IMR-90 (cell line): ENCODE data around the gene SDC3. TPM values are rescaled to one million over a fixed set of nuclear protein-coding genes. Genes with fewer than 3 reads are reported as not detected.

ENCODE experiments used
- ATAC-seq: fragments of 200-7000 bp; cut with Tn5 transposase; 2 replicates; pipeline ENCODE4 v1.9.1; 2020; ENCODE audit warnings: low read depth, mild to moderate bottlenecking, moderate library complexity
- BruUV-seq: library from RNA; stranded (reverse); fragments of 400-500 nt; replicated peaks from 2 replicates; lab custom pipeline; 2021; lab: Mats Ljungman, UMichigan
- CTCF ChIA-PET: fragments of 300-600 bp; formaldehyde crosslinking; extraction: SDS; loops from one replicate; lab custom pipeline; 2021; ENCODE audit warnings: antibody characterized with exemption; lab: Yijun Ruan, JAX
- POLR2A ChIA-PET: fragments of 300-600 bp; sonication (Branson Sonifier 250); formaldehyde crosslinking; loops from one replicate; lab custom pipeline; 2022; ENCODE audit warnings: antibody characterized with exemption; ENCODE audit not compliant: unreplicated experiment; lab: Charles Lee
- DNase-seq: peaks from one replicate; pipeline ENCODE4 v3.0.0; 2013
- H2AFZ ChIP-seq: replicated peaks from 2 replicates; pipeline ENCODE3; 2013; ENCODE audit warnings: low read length, mild to moderate bottlenecking; ENCODE audit not compliant: poor library complexity
- H2AK5ac ChIP-seq: 2 replicates; pipeline ENCODE4 v1.6.1; 2013; ENCODE audit warnings: low read depth, low read length, inconsistent platforms
- H2AK9ac ChIP-seq: replicated peaks from 2 replicates; pipeline ENCODE3; 2013; ENCODE audit warnings: mild to moderate bottlenecking, low read depth, low read length, moderate library complexity; ENCODE audit not compliant: poor library complexity
- H2BK120ac ChIP-seq: 2 replicates; pipeline ENCODE4 v1.6.1; 2013; ENCODE audit warnings: low read depth, low read length, inconsistent platforms
- H2BK15ac ChIP-seq: 3 replicates; pipeline ENCODE4 v1.6.1; 2013; ENCODE audit warnings: low read depth, low read length, inconsistent platforms
- H2BK20ac ChIP-seq: 2 replicates; pipeline ENCODE4 v1.6.1; 2013; ENCODE audit warnings: low read depth, mild to moderate bottlenecking, inconsistent platforms, low read length, moderate library complexity
- H2BK5ac ChIP-seq: 2 replicates; pipeline ENCODE4 v1.6.1; 2013; ENCODE audit warnings: mild to moderate bottlenecking, low read depth, low read length, inconsistent platforms; ENCODE audit not compliant: poor library complexity, severe bottlenecking
- H3K14ac ChIP-seq: replicated peaks from 2 replicates; pipeline ENCODE4 v1.6.1; 2013; ENCODE audit warnings: low read depth, low read length, inconsistent platforms
- H3K18ac ChIP-seq: 2 replicates; pipeline ENCODE4 v1.6.1; 2013; ENCODE audit warnings: low read depth, low read length, control low read depth
- H3K23ac ChIP-seq: 2 replicates; pipeline ENCODE4 v1.6.1; 2013; ENCODE audit warnings: low read depth, low read length, inconsistent platforms
- H3K27ac ChIP-seq: 2 replicates; pipeline ENCODE4 v1.5.1; 2013; ENCODE audit warnings: mild to moderate bottlenecking, control low read depth, low read length; ENCODE audit not compliant: insufficient read depth
- H3K27me3 ChIP-seq: 2 replicates; pipeline ENCODE4 v1.6.1; 2013; ENCODE audit warnings: low read length; ENCODE audit not compliant: control insufficient read depth, insufficient read depth
- H3K36me3 ChIP-seq: 2 replicates; pipeline ENCODE4 v1.6.1; 2013; ENCODE audit warnings: low read length, mixed read lengths; ENCODE audit not compliant: control insufficient read depth, insufficient read depth
- H3K4ac ChIP-seq: 2 replicates; pipeline ENCODE4 v1.6.1; 2013; ENCODE audit warnings: low read depth, low read length, inconsistent platforms
- H3K4me1 ChIP-seq: 2 replicates; pipeline ENCODE4 v1.6.1; 2013; ENCODE audit warnings: low read length, mixed read lengths; ENCODE audit not compliant: control insufficient read depth, insufficient read depth
- H3K4me2 ChIP-seq: 2 replicates; pipeline ENCODE4 v1.6.1; 2013; ENCODE audit warnings: low read depth, mild to moderate bottlenecking, control low read depth, low read length, moderate library complexity
- H3K4me3 ChIP-seq: 2 replicates; pipeline ENCODE4 v1.5.1; 2013; ENCODE audit warnings: low read depth, mild to moderate bottlenecking, control low read depth, low read length, moderate library complexity; ENCODE audit not compliant: insufficient read depth
- H3K56ac ChIP-seq: 2 replicates; pipeline ENCODE4 v1.6.1; 2013; ENCODE audit warnings: low read length, inconsistent platforms; ENCODE audit not compliant: insufficient read depth; ENCODE audit errors: extremely low read depth
- H3K79me1 ChIP-seq, 2 experiments: 2 replicates each; pipeline ENCODE4 v1.6.1; 2013; ENCODE audit warnings: low read length in 2 of 2, inconsistent platforms in 1 of 2, low read depth in 1 of 2
- H3K9ac ChIP-seq: 2 replicates; pipeline ENCODE4 v1.6.1; 2013; ENCODE audit warnings: low read depth, low read length, control low read depth
- H3K9me1 ChIP-seq: 2 replicates; pipeline ENCODE4 v1.6.1; 2013; ENCODE audit warnings: low read length, inconsistent platforms; ENCODE audit not compliant: insufficient read depth
- H3K9me3 ChIP-seq: 2 replicates; pipeline ENCODE4 v1.6.1; 2013; ENCODE audit warnings: low read length; ENCODE audit not compliant: control insufficient read depth, insufficient read depth
- H4K20me1 ChIP-seq: 2 replicates; pipeline ENCODE4 v1.6.1; 2013; ENCODE audit warnings: low read length, inconsistent platforms; ENCODE audit not compliant: insufficient read depth
- H4K5ac ChIP-seq: 2 replicates; pipeline ENCODE4 v1.6.1; 2013; ENCODE audit warnings: mild to moderate bottlenecking, low read depth, low read length, control low read depth
- H4K8ac ChIP-seq, 2 experiments: 2 replicates each; pipeline ENCODE4 v1.6.1; 2013; ENCODE audit warnings: low read depth in 2 of 2, low read length in 2 of 2, control low read depth in 1 of 2, inconsistent platforms in 1 of 2
- H4K91ac ChIP-seq: 2 replicates; pipeline ENCODE4 v1.6.1; 2013; ENCODE audit warnings: low read depth, low read length, inconsistent platforms; ENCODE audit not compliant: insufficient read depth
- NFE2L2 ChIP-seq: fragments of 150-350 bp; IDR thresholded peaks from 2 replicates; pipeline ENCODE4 v1.6.1; 2016; ENCODE audit warnings: low read depth, mild to moderate bottlenecking, low read length
- POLR2A ChIP-seq: IDR thresholded peaks from 2 replicates; pipeline ENCODE4 v1.6.1; 2012; ENCODE audit warnings: mild to moderate bottlenecking, low read depth, low read length
- WGBS, 2 experiments: methylation state at CpG; one replicate each; pipeline versions ENCODE4 v1.1.5 to v1.1.7; 2013; ENCODE audit warnings: missing lambda C conversion rate in 2 of 2; ENCODE audit not compliant: insufficient read length in 1 of 2; ENCODE audit errors: extremely low coverage in 2 of 2; 5-methylcytosine and 5-hydroxymethylcytosine counted together
- dilution Hi-C: fragments of 300-500 bp; cut with HindIII; formaldehyde crosslinking; loops from one replicate; pipeline ENCODE4 v1.14.3; 2018; ENCODE audit warnings: low sequenced_read_pairs; ENCODE audit not compliant: unreplicated experiment
- in situ Hi-C: fragments of 300-500 bp; cut with MboI; formaldehyde crosslinking; loops from 3 replicates; pipeline ENCODE4 v1.14.3; 2019; ENCODE audit warnings: low sequenced_read_pairs, inconsistent platforms, mixed read lengths
- intact Hi-C: fragments of 100-400 bp; cut with micrococcal nuclease; formaldehyde crosslinking; loops from 2 replicates; pipeline ENCODE4 v1.10.0; 2022
- polyA plus RNA-seq, 3 experiments: library from polyadenylated mRNA; depleted of rRNA; stranded (reverse); fragments of >200 nt; gene quantifications; 2 replicates each; pipeline ENCODE4 v1.2.3, GENCODE V29; 2012; ENCODE audit warnings: low replicate concordance in 1 of 3
- total RNA-seq: library from RNA; depleted of rRNA; stranded (reverse); fragments of >200 nt; gene quantifications from 2 replicates; pipeline ENCODE4 v1.2.3, GENCODE V29; 2012
- TF ChIP-seq, protein P1 (sequence below): fragments of 150-350 bp; IDR thresholded peaks from 2 replicates; pipeline ENCODE4 v1.6.1; 2016; ENCODE audit warnings: low read depth, mild to moderate bottlenecking, low read length, moderate library complexity, borderline replicate concordance

SDC3 gene
- total and polyA plus RNA-seq, 2 of the 4 experiments (the other 2 are of a cell fraction): 13.1 to 71.5 TPM

DNA sequence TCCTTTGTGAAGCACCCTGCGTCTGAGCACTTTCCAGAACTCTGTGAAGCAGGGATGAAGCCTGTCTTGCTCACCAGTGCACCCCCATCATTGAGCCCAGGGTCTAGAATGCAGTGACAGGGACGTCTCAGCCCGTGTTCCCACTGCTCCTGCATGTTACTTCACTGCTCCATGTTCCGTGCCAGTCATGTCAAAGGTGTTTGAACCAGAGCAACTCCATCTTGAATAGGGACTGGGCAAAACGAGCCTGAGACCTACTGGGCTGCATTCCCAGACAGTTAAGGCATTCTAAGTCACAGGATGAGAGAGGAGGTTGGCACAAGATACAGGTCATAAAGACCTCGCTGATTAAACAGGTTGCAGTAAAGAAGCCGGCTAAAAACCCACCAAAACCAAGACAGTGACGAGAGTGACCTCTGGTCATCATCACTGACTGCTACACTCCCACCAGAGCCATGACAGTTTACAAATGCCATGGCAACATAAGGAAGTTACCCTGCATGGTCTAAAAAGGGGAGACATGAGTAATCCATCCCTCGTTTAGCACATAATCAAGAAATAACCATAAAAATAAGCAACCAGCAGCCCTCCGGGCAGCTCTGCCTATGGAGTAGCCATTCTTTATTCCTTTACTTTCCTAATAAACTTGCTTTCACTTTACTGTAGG, 63.2 kb downstream of the SDC3 start:
- Histone ChIP-seq H2AK9ac (no peak overlapping the region), H3K27ac (no peak overlapping the region), H3K9me1 (peaks cover 6% of the 10 kb centered on the region; the same call in 1 of the 2 replicates), H3K4me1 (peaks cover 4% of the 10 kb centered on the region; the same call in 1 of the 2 replicates), H4K8ac (no peak overlapping the region), H3K4me2 (no peak overlapping the region), H4K91ac (no peak overlapping the region), H3K9ac (no peak overlapping the region), H3K18ac (no peak overlapping the region), H4K5ac (no peak overlapping the region), H3K23ac (peak overlapping the region; percentile 20), H2AK5ac (no peak overlapping the region), H3K56ac (no peak overlapping the region), H3K9me3 (no peaks in the 10 kb centered on the region), H3K36me3 (no peaks in the 10 kb centered on the region), H2BK15ac (no peak overlapping the region), H2BK5ac (no peak overlapping the region), H3K4me3 (no peak overlapping the region), H4K20me1 (no peaks in the 10 kb centered on the region), H2AFZ (no peak overlapping the region), H3K79me1 (no peaks in the 10 kb centered on the region), H3K14ac (no peak overlapping the region), H3K4ac (no peak overlapping the region), H3K27me3 (peaks cover 29% of the 10 kb centered on the region), H2BK120ac (no peak overlapping the region), H2BK20ac (no peak overlapping the region)
- DNase-seq (peak; percentile 15), ATAC-seq (no peak; the same call in 1 of the 2 replicates)
- TF ChIP-seq NFE2L2: no peak
- TF ChIP-seq POLR2A: no peak
- TF ChIP-seq, protein P1, sequence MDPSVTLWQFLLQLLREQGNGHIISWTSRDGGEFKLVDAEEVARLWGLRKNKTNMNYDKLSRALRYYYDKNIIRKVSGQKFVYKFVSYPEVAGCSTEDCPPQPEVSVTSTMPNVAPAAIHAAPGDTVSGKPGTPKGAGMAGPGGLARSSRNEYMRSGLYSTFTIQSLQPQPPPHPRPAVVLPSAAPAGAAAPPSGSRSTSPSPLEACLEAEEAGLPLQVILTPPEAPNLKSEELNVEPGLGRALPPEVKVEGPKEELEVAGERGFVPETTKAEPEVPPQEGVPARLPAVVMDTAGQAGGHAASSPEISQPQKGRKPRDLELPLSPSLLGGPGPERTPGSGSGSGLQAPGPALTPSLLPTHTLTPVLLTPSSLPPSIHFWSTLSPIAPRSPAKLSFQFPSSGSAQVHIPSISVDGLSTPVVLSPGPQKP: no peak
- in situ Hi-C loops: no loop called here
- BruUV-seq: no TSS peak
- WGBS, 2 experiments: no CpG with 5 or more reads among the region's 10 CpGs
- POLR2A ChIA-PET: no interaction called here
- CTCF ChIA-PET: no interaction called here
- intact Hi-C loops: no loop called here
- dilution Hi-C loops: no loop called here
